HG03066 (cell line): ENCODE measurements around the gene AP1S1.
A peak's percentile ranks its signal among the peaks of the same experiment; 100 is the strongest.

Experiments used
- ATAC-seq: cut with Tn5 transposase; IDR thresholded peaks from one replicate; pipeline ENCODE4 v1.9.1; 2021; ENCODE audit warnings: low read depth; ENCODE audit not compliant: unreplicated experiment

AP1S1 gene

DNA sequence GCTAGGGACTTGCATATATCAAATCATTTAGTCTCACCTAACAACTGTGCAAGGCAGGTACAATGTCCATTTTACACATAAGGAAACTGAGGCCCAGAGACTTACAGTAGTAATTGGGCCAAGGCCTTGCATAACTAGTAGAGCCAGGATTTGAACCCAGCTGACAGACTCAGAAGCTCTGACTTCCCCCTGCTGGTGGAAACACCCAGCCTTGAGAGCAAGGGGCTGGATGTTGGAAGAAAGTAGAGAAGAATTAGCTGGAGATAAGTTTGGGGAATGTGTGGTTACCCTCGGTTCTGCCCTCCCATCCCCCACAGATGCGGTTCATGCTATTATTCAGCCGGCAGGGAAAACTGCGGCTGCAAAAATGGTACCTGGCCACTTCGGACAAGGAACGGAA lies 2.0 kb downstream of the AP1S1 start:
- no peak for ATAC-seq

DNA sequence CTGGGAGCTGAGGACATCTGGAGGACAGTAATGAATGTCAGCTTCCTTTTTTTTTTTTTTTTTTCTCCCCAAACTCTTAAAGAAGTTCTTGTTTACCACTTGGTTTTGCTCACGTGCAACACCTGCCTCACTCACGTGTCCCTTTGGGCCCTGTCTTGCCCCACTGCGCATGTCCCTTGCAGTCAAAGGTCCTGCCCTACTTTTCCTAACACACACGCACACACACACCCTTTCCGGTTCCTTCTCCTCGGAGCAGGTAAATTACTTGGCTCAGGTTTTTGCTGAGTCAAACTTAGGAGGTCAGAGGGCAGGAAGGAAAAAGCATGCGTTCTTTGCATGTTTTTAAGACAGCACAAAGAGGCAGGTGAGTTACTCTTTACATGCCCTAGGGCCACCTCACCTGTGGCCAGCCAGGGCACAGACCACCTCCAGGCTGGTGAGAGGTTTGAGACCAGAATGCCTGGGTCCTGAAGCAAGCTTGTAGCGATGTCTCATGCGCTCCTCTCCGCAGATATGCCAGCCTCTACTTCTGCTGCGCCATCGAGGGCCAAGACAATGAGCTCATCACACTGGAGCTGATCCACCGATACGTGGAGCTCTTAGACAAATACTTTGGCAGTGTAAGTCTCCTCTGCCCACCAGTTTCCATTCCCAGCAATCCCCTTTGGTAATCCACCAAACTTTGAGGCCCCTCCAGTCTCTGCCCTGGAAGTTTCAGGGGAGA lies 2.8 kb downstream of the AP1S1 start:
- ATAC-seq = no peak

DNA sequence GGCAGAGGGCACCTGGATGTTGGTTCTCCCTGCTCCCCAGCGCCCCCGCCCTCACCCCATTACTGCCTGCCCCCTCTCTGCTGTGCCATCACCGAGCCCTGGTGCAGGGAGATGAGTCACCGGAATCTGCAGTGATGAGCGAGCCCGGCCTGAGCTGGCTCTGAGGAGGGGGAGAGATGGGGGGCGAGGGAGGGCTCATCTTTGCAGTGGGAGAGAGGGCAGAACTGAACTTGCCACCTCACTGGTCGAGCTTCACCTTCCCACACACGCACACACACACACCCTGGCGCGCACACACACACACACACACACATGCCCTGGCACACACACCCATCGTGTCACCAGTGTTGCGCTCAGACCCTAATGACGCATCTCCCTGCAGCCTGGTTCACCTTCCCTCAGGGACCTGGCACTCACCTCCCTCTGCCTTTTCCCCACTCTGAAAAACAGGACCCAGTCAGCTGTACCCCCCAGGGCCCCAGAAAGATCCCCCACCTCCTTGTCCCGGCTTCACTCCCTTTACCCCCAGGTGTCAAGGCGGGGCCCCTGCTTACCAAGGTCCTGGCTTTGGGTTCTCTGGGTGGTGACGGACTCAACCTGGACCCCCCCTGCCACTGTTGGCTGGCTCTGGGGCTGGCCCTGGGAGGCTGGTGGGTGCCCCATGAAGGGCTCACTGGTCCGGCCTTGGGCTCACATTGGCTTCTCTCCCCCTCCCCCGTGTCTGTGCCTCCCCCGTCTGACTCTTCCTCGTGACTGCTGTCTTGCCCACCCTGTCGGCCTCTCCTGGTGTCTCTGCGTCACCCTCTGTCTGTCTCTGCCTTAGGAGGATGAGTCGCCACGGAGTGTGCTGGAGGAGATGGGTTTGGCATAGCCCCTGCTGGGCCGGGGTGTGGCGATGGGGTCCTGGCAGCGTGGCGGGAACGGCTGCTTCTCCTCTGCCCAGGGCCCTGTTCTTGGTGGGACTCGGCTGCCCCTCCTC lies 5.7 kb downstream of the AP1S1 start:
- no peak for ATAC-seq

DNA sequence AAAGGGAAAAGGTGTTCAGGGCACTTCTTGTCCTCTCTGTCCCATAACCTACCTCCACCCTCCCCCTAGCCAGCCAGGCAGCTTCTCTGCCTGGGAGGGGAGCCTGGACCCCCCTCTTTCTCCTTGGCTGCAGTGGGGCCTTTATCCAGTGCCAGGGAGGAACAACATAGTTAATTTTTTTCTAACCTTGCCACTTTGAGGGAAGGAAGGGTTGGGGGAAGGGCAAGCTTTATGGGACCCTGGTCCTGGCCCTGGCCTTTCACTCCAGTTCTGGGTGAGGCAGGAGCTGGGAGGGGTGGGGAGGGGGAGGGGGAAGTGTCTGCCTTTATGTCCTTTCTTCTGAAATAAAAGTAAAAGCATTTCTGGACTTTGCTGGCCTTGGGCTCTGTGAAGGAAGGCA lies 6.6 kb downstream of the AP1S1 start:
- ATAC-seq = no peak

DNA sequence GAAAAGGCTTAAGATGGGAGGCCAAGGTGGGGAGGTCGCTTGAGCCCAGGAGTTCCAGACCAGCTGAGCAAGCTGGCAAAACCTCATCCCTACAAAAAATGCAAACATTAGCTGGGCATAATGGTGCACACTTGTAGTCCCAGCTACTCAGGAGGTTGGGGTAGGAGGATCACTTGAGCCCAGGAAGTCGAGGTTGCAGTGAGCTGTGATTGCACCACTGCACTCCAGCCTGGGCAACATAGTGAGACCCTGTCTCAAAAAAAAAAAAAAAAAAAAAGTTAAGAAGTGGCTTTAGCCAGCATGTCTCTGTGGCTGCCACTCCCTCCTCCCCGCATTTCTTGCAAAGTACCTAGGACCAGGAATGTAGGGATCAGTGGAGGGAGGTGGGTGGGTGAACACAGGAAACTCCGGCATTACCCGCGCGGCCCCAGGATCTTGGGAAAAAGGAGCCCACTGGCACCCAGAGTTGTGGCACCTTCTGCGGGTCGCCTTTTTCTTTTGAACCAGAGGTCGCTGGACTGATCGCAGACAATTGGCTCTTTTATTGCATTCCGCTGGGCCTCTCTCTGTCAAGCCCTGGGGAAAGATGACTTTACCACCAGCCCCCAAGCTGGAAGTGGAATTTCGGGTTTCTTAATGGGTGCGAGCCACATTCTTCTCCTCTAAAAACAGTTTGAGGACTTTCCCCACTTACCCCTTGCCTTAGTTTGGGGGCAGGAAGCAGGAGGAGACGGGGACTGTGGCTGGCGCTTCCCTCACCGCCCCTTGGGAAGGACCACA lies 7.6 kb downstream of the AP1S1 start:
- no peak for ATAC-seq

DNA sequence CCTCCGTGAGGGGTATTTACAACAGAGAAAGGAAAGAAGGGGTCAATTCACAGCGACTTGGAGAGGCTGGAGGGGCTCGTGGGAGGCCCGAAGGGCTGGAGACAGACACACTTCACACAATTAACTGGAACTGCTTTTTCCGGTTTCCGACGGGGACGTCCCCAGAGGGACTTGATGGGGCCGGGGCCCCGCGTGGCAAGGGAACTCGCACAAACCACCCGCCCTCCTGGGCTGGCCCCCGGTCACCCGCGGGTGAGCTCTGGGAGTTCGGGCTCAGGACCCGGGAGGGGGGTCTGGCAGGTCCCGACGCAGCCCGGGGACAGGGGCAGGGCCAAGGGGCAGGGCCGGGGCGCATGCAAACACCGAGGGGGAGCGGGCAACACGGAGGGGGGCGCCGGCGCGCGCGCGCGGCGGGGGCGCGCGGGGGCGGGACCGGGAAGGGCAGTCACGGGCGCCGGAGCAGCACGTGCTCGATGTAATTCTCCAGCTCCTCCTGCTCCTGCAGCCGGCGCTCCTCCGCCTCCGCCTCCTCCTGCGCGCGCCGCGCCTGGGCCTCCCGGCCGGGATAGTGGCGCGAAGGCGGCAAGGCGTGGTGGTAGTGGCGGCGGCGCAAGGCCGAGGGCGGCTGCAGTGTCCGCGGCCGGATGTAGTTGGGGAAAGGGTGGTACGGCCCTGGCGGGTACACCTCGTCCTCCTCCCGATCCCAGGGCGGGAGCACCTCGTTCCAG lies 8.4 kb downstream of the AP1S1 start:
- no peak for ATAC-seq

DNA sequence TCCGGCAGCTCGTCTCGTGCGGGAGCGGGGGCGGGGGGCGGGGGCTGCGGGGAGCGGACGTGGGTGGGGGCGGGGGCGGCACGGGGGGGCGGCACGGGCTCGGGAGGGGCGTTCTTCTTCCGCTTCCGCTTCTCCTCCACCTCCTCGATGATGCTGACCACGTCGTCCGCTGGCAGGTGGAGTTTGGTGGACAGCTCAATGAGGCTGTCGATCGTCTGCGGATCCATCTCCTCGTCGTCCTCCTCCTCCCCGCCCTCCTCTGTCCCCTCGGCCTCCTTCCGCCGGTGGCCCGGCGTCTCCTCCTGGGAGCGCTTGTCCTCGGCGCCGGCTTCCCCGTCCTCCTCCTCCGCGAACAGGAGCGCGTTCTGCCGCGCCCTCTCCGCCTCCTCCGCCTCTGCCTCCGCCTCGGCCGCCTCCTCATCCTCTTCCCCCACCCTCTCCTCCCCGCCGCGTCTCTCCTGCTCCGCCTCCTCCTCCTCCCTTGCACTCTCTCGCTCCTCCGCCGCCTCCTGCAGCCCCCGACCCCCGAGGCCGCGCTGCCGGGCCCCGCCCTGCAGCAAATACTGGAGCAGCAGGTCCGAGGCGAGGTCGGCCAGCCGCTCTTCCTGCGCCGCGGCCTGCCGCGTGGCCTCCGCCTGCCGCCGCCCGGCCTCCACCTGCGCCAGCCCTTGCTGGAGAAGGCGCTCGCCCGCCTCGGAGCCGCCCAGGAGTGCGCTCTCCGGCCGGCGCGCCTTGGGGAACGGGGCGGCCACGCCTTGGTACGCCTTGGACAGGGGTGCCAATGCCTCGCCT lies 9.2 kb downstream of the AP1S1 start:
- ATAC-seq = no peak

DNA sequence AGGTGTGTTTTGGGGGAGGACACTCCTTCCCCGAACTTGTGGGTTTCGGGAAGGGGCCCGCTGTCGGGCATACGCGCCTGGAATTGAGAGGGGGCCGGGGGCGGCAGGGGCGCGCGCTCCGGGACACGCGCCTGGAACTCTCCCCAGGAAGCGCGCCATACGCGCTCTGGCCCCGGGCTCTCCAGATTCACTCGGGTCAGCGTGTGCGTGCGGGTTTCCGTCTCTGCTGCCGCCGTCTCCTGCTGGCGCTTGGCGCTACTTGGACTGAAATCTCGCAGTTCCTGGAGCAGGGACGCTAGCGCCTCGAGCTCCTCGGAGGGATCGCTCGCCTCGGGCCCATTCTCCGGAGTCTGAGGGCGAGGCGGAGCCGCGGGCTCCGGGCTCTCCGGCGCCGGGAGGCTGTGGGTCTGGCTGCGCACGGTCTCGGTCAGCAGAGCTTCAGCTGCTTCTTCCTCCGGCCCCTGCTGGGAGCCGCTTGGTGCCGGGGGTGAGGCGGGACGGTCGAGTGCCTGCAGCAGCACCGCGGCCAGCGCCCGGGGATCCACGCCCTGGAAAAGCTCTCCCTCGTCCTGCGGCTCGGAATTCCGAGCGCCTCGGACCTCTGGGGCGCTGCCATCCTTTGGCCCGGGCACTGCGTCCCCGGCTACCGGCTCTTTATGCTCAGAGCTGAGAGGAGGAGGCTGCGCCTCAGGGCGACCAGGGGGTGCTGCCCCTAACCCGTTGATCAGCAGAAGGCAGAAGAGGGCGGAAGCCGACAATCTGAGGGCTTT lies 10.0 kb downstream of the AP1S1 start:
- ATAC-seq = no peak

DNA sequence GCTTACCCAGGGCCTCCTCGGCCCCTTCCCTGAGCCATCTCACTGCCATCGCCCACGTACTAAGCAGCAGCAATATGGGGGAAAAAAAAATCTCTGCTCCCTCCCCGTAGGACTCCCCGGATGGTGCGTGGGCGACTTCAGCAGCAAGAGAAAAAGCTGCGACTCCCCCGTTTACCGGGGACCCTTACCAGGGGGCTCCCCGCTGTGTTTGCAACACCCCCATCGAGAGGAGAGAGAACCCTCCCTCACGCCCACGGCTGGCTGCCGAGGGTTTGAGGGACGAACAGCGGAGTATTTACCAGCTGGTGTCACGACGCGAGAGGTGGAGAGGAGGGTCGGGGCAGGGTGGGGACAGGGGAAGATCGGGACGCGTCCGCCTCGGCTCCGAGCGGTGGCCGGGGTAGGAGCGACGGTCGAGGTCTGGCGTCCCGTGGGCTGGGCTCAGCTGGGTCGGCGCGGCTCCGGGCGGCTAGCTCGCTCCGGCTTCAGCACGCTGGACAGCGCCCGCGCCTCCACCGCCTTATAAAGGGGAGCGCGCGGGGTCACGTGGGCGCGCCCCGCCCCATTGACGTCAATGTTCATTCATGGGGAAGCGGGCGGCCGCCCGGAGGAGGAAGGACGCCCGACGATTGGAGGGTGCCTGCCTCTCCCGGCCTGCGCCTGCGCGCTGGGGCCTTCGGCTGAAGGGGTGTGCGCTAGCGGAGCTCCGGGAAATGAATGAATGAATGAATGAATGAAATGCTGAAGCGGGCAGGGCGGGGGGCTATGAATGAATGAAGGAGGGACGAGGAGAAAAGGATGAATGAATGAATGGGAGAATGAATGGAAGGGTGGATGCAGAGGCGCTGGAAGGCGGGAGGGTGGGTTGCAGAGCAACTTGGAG lies 11.0 kb downstream of the AP1S1 start, which contains the start of gene VGF:
VGF (minus strand) TSS at position 495 of the 883 bp plus-strand sequence. CDS start 726 bp downstream, outside the sequence.
- ATAC-seq = peak; percentile 55

DNA sequence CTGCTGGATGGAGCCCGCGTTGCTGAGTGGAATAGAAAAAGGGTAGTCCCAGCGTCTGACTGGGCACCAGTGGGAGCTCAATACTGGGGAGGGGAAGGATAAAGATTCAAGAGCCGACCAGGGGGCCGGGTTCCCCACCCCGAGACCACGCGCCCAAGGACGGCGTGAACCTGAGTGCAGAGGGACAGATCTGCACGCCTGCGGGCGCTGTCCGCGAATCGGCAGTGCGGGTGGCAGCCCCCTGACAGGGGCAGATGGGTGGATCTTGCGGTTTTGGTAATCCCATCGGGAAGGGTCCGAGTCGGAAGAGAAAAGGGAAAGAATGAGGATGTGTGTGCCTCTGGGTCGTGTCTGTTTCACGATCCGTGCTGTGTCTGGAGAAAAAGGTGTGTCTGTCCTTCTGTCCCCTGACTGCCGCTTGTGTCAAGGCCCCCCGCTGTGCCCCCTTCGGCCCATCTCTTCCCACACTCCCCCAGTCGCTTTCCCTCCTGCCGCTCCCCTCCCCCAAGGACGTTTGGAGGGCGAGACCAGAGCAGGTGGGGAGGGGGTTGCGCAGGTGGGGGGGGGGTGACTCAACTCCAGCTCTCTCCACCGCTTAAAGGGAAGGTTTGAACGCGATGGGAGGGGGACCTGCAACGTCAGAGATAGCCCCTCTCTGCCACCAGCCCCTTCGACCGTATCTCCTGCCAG lies 11.8 kb downstream of the AP1S1 start:
- no peak for ATAC-seq

DNA sequence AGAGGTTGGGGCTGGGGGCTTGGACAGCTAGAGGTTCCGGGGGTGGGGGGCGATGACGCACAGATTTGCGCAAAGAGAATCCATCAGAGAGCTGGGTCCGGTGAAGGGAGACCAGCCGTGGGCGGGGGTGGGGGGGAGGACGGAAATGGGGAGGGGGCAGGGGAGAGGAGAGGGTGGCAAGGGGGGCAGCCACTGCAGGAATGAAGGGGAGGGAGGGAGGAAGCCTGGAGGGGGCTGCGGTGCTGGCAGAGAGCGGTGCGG lies 12.3 kb downstream of the AP1S1 start:
- no peak for ATAC-seq

DNA sequence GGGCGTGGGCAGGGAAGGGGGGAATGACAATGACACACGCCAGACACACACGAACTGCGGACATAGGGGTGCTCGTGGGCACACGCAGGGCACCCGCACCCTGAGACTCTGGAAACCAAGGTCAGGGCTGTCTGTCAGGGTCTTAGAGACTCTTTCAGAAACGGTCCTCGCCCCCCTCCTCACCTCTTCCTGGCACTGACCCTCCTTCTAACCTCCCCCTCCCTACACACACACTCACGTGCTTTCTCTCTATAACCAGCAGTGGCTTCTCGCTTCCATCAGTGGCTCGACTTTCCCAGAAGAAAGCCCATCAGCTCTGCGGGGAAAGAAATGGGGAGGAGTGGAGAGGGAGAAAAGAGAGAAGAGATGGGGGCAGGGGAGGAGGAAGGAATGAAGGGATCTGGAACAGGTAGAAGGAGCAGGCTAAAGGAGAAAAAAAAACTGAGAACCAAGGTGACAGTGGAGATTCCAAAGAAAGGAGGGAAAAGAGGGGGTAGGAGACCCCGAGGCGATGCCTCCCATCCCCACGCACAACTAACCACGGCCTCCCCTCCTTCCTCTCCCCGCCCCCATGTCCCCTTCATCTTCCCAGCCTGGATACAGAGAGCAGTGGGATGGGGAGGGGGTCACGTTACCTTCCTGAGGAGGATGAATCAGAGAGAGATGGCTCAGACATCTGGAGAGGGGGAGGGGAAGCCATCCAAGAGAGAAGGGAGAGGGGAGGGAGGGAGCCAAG lies 12.8 kb downstream of the AP1S1 start:
- ATAC-seq = no peak

DNA sequence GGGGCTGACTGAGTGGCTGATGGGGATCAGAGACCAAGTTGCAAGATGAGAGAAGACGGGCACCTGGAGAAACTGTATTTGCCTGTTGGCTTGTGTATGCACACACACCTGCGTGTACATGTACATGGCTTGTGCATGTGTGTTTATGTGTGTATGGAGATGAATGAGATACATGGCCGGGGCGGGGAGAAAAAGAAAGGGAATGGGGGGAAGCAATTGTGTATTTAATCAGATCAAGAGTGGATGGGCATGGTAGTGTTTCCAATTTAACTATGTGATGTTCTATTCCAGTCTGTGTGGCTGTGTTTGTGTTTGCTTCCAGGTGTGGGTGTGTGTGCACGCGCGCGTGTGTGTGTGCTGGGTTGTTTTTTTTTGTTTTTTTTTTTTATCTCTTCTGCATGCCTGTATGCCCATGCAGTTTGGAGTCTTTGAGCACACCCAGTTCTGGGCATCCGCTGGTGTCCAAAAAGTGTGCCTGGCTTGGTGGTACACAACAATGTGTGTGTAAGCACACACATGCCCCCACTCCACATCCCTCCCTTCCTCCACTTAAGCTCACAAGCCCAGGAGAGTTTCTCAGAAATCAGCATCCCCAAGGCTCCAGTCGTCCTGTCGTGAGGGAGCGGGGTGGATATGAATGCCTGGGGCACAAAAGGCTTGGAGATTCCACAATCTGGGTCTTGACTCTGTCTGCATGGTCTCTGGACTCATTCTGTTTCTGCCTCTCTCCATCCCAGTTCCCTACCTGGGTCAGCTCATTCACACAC lies 13.6 kb downstream of the AP1S1 start:
- ATAC-seq = no peak

DNA sequence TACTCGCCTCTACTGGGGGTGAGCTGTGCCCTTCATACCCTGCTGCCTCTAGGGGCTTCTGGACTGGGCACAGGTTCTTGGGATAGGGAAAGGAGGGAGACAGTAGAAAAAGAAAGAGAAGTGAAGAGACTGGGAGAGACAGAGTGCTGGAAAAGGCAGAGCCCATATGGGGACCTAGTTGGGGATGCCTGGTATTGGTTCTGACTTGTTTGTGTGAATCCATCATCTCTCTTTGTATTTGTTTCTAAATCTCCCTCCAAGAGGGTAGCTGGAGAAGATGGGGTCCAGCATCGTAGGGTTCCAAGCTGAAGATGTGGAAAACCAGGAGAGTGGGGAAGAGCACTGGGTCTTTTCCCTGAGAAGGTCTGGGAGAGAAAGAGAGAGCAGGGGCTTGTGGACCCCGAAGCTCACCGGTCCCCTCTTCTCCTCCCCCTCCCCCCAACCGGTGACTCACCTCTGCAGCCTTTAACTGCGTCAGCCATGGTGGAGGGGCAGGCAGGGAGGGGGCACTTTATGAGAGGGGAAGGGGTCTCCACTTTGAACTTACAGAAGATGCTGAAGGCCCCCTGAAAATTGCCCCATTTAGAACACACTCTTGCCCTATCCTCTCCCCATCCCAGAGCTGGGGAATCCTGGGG lies 14.3 kb downstream of the AP1S1 start:
- ATAC-seq = no peak

DNA sequence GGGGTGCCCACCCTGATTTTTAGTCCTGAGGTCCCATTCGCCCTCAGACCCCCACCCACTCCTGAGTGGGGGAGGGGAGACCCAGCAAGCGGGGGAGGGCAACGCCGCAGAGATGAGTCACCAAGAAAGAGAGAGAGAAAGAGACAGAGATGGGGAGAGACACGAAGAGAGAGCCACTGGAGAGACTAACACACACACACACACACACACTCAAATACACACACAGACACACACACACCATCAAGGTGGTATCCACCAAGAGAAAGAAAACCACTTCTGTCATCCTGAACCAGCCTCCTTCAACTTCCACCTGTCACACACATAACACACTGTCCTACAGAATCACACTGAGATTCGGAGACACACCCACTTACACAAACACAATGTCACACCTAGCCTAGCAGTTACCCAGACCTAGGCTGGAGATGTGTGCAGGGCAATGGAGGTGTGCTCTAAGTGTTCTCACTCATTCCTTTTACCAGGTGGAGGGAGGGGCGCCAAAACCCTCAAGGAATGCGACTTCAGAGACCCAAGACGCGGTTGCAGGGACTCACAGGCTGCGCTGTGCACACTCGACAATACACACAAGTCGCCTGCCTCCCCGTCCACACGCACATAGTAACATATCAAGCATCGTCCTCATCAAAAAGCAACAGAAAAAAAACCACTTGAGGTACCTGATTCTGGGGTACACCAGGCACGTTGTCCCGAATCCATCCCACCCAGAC lies 15.0 kb downstream of the AP1S1 start:
- ATAC-seq = no peak
